Measurements from ENCODE around the gene OR2F2. TPM values are rescaled to one million over a fixed set of nuclear protein-coding genes. Genes with fewer than 3 reads are reported as not detected.

OR2F2 gene
- not detected for total RNA-seq
- not detected for polyA plus RNA-seq (2013, experiment 1 of 2)
- polyA plus RNA-seq (2013, experiment 2 of 2): not detected
- long read RNA-seq, experiment 1: 0 reads
- long read RNA-seq, experiment 2: 0 reads
- long read RNA-seq, experiment 3: 0 reads
- long read RNA-seq, experiment 4: 0 reads

- no peak within 1 kb of the TSS for H3K27ac Mint-ChIP-seq
- H3K36me3 Mint-ChIP-seq (ENCODE audit: low read depth): no peaks in the 10 kb centered on the region
- 86 to 96% methylated on average over 1 to 2 of the region's 3 CpGs for WGBS, 2 experiments (ENCODE audit: insufficient coverage in 1 of 2, insufficient read length in 1 of 2)
Observed at GRCh38 chr7:143934526-143935325, at the start of gene OR2F2. TSS of gene OR2F2 (plus strand) at chr7:143935233. CDS start at chr7:143935233, 0 bp downstream.

GRCh38 chr7:143885951-143886350 lies 49.1 kb upstream of the OR2F2 start:
- H3K4me3 ChIP-seq (ENCODE audit: low read length): no peak overlapping the region
- H3K27ac Mint-ChIP-seq: no peak overlapping the region
- WGBS, 2 experiments (ENCODE audit: insufficient coverage in 1 of 2, insufficient read length in 1 of 2): 91 to 92% methylated on average over 2 to 3 of the region's 3 CpGs

More at GRCh38 chr7:143934526-143935325, at the start of gene OR2F2:
- Mint-ChIP-seq H3K4me3 (no peak within 1 kb of the TSS), H3K4me1 (peaks cover 4% of the 10 kb centered on the region), H3K27me3 (ENCODE audit: insufficient read depth) (no peaks in the 10 kb centered on the region), H3K9me3 (no peaks in the 10 kb centered on the region)
- TF ChIP-seq CTCF (conservative IDR thresholded peaks at IDR 0.05): no peak
- H3K36me3 ChIP-seq (ENCODE audit: control insufficient read depth, insufficient read depth, low read length): no peaks in the 10 kb centered on the region
- H3K27me3 ChIP-seq (ENCODE audit: control insufficient read depth, insufficient read depth, low read length, poor library complexity, severe bottlenecking): no peaks in the 10 kb centered on the region
- H3K4me1 ChIP-seq (ENCODE audit: control insufficient read depth, insufficient read depth, low read length): no peaks in the 10 kb centered on the region
- no peak within 1 kb of the TSS for H3K9ac ChIP-seq (ENCODE audit: extremely low read depth, low read length, poor library complexity, severe bottlenecking)
- no peak within 1 kb of the TSS for H3K4me3 ChIP-seq (ENCODE audit: low read length)
- no peaks in the 10 kb centered on the region for H3K9me3 ChIP-seq (ENCODE audit: control insufficient read depth, low read length)
- no peak within 1 kb of the TSS for H3K27ac ChIP-seq (ENCODE audit: low read depth, low read length)
- DNase-seq: no peak

More at GRCh38 chr7:143885951-143886350, 49.1 kb upstream of the OR2F2 start:
- Mint-ChIP-seq H3K27me3 (ENCODE audit: insufficient read depth) (peaks cover 10% of the 10 kb centered on the region), H3K4me1 (peaks cover 14% of the 10 kb centered on the region), H3K9me3 (peaks cover 18% of the 10 kb centered on the region), H3K36me3 (ENCODE audit: low read depth) (peaks cover 26% of the 10 kb centered on the region), H3K4me3 (no peak overlapping the region)
- peak; percentile 62 for DNase-seq
- no peaks in the 10 kb centered on the region for H3K27me3 ChIP-seq (ENCODE audit: control insufficient read depth, insufficient read depth, low read length, poor library complexity, severe bottlenecking)
- no peak overlapping the region for H3K9ac ChIP-seq (ENCODE audit: extremely low read depth, low read length, poor library complexity, severe bottlenecking)
- H3K4me1 ChIP-seq (ENCODE audit: control insufficient read depth, insufficient read depth, low read length): peaks cover 6% of the 10 kb centered on the region
- peaks cover 18% of the 10 kb centered on the region for H3K36me3 ChIP-seq (ENCODE audit: control insufficient read depth, insufficient read depth, low read length)
- TF ChIP-seq CTCF (conservative IDR thresholded peaks at IDR 0.05): no peak
- H3K27ac ChIP-seq (ENCODE audit: low read depth, low read length): no peak overlapping the region
- H3K9me3 ChIP-seq (ENCODE audit: control insufficient read depth, low read length): peaks cover 18% of the 10 kb centered on the region
